ENCODE measurements around the gene STBD1.
A peak's percentile ranks its signal among the peaks of the same experiment; 100 is the strongest.
"Not testable (repeated sequence)": the region's sequence is repeated elsewhere in the genome, so short reads cannot be mapped to it uniquely, and the experiment has no call there.

The STBD1 gene

DNA sequence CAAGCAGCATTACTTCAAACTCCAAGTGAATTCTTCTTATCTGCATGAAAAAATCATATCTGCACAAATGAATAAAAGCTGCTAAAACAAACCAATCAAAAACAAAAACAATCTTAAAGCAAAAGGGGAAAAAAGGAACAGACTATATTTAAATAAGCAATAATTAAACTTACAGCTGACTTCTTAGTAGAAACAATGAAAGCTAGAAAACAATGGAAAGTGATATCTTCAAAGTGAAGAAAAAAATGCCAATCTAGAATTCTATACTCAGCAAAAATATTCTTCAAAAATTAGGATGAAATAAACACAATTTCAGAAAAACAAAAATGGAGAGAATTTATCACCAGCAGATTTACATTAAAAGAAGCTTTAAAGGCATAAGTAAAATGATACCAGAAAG lies 20.0 kb downstream of the STBD1 start:
- no peak for DNase-seq

DNA sequence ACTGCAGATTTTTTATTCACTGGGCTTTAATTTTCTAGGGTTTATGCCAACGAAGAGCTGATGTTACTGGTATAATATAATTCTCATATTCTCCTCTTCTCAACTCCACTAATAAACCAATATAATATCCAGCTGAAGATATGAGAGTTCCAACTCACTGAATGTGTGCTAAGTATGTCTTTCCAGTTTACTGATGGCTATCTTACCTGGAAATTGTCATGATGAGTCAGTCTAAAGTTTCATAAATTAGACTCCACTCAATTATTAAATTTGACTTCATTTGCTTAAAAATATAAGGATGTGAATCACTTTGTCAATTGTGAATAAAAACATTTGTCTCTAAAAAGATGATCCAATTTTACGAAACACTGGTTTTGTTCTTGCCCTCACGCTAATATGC lies 28.4 kb downstream of the STBD1 start:
- DNase-seq: no peak

- DNase-seq: no peak
Observed at GRCh38 chr4:76339364-76339763, 32.8 kb downstream of the STBD1 start.

GRCh38 chr4:76341063-76341462 lies 34.5 kb downstream of the STBD1 start:
- DNase-seq: no peak

- DNase-seq: no peak
Observed at GRCh38 chr4:76342191-76342590, 35.7 kb downstream of the STBD1 start.

DNA sequence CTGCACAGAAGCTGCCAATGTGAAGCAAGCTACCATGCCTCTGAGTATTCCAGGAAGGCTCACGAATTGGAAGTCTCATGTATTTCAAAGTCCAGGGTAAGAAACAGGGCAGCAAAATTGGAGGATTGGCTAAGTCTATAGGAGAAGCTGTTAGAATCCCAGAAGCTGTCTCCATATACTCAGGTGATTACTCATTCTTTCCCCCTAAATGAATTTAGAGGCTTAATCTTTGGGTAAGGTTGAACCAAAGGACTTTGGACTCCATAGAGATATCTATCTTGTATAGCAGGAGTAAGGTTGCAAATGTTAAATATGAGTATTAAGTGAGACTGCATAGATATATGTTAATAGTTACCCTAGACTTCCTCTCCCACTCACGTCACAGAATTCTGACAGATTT lies 36.3 kb downstream of the STBD1 start:
- DNase-seq: no peak

- DNase-seq: peak; percentile 42
Observed at GRCh38 chr4:76354517-76355473, 48.3 kb downstream of the STBD1 start.

DNA sequence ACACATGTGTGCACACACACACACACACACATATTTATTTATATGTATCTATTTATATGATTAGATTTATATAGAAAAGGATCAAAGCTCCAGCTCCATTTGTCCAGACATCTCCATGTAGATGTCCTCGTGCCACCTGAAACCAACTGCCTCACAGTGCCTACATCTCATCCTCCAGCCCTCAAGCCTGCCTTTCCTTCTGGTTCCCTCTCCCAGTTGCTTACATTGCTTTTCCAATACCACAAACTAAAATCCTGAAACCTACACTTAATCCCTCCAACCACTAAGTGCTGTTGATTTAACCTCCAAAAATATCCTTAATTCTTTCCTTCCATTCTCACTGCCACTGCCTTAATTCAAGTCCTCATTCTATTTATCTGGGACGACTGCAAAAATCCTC lies 51.4 kb downstream of the STBD1 start:
- DNase-seq: no peak

GRCh38 chr4:76359881-76360466 lies 53.4 kb downstream of the STBD1 start:
- DNase-seq: not testable (repeated sequence)

Data from NK-92 treated with Interleukin-12 subunit alpha and Interleukin-12 subunit beta, amount 100 ng/mL, for 24 hours (cell line).